GM19351 (cell line): ENCODE results near the gene FSCN2.

ENCODE experiments used
- ATAC-seq: cut with Tn5 transposase; IDR thresholded peaks from one replicate; pipeline ENCODE4 v1.9.1; 2021; ENCODE audit warnings: mild to moderate bottlenecking, moderate library complexity; ENCODE audit not compliant: unreplicated experiment

Gene FSCN2

DNA sequence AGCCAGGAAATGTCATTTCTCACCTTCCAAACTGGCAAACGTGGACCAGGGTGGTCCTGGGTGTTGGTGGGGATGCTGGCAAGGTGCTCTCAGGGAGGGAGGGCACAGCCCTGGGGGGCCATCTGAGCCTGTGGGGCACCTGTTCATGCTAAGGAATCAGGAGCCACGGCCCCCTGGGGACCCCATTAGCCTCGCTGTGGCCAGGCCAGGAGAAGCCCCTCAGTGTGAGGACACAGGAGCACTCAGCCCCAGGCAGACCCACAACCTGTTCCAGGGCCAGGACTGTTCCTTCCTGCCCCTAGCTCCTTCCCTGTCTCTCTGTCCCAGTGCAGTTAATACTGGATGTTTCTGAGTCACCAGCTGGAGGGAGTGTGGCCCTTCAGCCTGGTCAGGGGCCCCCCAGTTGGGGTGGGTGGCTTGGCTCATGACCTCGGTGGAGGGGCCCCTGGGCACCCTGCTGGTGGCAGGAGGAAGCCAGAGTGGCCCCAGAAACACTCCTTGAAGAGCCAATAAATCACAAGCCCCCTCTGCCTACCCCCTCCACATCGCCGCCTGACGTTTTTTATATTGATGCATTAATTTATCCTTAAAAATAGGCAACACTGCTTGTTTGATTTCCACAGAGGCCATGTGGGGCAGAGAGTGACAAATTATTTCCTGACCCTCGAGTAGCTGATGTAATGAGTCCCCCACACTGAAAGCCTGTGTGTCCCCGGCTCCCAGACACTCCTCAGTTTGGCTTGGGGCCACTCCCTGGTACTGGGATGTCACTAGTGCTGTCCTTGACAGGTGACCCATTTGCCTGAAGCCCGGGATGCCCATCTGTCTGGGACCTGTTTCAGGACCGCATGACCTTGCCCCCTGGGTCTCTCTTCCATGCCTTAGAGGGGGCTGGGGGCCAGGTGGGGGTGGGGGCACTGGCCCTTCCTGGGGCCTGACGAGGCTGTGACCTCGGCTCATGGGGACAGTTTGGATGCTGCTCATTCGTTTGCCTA lies 37.9 kb upstream of the FSCN2 start:
- no peak for ATAC-seq

DNA sequence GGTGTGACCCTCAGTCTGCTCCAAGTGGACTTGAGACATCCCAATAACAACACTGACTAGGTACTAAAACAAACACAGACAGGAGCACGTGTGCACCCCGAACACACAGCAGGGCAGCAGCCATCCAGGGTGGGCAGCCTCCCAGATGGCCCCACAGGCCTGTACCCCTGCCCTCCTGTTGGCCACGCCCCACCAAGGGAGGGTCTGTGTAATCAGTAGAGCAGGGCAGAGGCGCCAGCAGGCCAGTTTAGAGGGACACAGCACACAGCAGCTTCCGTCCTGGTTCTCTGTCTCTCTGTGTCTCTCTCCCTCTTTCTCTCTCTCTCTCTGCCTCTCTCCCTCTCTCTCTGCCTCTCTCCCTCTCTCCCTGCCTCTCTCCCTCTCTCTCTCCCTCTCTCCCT lies 37.0 kb upstream of the FSCN2 start:
- ATAC-seq, result no peak

DNA sequence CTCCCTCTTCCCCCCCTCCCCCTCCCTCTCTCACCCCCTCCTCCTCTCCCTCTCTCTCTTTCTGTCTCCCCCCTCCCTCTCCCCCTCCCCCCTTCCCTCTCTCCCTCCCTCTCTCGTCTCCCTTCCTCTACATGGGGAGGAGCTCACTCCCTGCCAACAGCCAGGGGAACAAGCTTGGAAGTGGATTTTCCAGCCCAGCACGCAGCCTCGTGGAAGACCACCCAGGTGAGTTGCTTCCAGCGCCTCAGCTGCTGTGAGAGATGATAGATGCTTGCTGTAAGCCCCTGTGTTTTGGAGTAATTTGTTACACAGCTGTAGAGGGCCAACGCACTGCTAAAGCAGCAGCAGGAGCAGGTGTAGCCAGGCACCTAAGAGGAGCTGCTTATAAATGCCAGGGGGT lies 36.4 kb upstream of the FSCN2 start:
- ATAC-seq, result no peak

GRCh38 chr17:81492202-81492601 lies 36.0 kb upstream of the FSCN2 start:
- no peak for ATAC-seq

DNA sequence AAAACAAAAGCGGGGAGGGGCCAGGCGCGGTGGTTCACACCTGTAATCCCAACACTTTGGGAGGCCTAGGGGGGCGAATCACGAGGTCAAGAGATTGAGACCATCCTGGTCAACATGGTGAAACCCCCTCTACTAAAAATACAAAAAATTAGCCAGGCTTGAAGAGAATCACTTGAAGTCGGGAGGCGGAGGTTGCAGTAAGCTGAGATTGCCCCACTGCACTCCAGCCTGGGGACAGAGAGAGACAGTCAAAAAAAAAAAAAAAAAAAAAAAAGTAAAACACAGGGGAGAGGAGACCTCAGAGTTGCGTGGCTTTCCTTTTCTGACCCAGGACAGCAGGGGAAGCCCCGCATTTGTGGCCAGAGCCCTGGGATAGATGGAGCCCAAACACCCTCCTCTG lies 35.5 kb upstream of the FSCN2 start:
- no peak for ATAC-seq

- no peak for ATAC-seq
These were observed 34.8 kb upstream of the FSCN2 start for GRCh38 chr17:81493198-81494038.

- no peak for ATAC-seq
These were observed 33.4 kb upstream of the FSCN2 start for GRCh38 chr17:81494626-81495377.

DNA sequence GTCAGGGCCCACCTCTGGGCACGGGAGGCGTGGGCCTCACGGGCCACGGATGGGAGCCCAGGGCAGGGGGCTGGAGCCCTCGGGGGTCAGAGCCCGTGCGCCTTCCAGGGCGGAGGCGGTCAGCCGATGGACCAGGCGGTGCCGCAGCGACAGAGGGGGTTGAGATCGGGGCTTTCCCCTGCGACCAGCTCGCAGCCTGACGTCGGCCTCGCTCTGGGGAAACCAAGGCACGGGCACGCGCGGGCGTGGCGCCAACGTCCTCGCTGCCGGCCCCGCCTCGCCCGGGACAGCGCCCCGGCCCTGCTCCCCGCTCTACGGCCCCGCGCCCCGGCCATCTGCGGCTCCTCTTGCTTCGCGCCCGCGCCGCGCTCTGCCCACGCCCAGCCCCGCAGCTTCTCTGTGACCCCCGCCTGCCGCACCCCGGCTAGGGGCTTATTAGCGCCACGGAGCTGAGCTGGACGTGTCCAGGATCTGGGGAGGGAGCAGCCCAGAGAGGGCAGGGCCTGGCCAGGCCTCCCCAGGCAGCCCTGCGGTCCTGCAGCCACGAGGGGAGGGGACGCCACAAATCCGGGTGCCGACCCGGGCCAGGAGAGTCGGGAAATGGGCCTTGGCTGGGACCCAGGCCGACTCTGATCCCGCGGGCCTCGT lies 29.1 kb upstream of the FSCN2 start:
- no peak for ATAC-seq

GRCh38 chr17:81499601-81499970 lies 28.6 kb upstream of the FSCN2 start:
- no peak for ATAC-seq

DNA sequence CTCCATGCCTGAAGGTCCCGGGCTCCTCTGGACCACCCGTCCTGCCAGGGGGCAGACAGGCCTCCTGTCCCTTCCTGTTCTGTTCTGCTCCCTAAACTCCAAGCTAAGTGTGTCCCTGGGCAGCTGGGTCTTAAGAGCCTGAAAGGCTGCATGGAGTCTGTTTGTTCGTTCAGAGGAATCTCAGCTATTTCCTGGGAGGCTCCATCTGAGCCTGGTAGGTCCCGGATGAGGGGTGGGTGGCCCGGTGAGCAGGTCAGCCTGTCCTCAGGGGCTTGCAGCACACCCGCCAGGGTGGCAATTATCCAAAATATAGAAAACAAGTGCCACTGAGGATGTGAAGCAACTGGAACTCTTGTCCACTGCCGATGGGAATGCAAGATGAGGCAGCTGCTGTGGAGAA lies 28.1 kb upstream of the FSCN2 start:
- no peak for ATAC-seq

DNA sequence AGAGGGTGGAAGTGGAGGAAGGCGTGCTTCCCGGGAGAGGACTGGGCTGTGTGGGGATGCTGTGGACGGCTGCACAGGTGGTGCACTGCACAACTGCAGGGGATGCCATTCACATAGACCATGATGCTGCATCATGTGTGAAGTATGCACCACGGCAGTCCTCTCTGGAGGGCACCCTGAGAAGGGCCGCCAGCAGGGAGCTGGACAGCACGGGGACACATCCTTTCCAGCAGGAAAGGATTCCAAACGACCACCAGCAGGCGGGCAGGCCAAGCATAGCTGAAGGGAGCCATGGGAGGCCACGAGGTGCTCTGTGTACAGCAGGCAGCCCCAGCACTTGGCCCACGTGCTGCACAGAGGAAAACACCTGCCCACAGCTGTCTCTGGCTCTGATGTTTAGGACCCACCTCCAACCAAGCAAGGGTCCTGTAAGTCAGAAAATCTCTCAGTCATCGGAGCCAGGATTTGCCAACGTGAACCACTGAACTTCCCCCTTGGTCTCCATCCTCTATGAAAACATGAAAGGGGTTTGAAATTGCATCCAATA lies 25.6 kb upstream of the FSCN2 start:
- ATAC-seq, result no peak

- no peak for ATAC-seq
These were observed 24.6 kb upstream of the FSCN2 start for GRCh38 chr17:81503619-81504018.

DNA sequence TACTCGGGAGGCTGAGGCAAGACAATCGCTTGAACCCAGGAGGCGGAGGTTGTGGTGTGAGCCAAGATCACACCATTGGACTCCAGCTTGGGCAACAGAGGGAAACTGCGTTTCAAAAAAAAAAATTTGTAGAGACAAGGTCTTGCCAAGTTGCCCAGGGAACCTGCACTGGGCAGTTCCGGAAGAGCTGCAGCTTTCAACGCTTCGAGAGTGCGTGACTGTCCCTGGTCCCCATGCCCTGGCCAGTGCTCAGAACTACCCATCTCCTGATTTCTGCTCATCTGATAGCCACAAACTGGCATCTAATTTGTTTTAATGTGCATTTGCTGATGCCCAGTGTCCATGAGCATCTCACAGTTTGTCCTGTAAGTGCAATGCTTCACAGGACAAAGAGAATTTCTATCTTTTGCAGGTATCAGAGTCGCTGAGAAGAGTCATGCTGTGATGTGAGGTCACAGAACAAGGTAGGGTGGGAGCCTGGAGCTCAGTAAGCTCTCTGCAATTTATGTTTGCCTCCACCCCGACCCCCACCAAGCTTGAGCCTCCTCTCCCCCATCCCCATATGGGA lies 19.5 kb upstream of the FSCN2 start:
- no peak for ATAC-seq

DNA sequence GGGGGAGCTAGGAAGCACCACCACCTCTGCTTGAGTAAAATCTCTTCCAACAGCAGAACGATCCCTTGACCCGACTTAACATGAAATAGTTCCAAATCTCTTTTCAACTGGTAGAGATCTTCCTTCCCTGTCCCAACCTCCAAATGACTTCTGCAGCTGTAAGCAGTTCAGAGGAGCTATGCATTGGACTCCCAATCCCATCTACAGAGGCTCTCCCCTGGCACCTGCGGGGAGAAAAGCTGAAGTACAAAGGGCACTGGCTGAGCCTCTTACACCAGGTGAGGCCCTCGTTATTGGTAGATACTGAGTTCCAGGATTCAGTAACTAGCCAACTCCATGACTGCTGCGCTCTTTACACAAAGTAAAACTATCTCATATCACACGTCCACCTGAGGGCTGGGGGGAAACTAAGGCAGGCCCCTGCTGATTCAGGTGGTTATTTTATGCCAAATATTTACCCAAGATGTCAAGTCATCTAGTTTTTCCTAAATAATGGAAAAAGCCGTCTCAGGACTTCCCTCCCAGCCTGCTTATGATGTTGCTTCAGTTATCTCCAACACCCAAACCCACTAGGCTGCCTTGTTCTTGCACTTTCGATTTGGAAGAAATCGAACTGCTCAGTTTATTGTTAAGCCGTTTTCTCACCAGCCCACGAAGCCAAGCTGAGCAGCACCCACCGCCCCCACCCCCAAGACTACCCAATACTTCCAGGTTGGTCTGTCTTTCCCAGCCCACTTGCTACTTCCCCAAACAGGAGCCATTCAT lies 18.8 kb upstream of the FSCN2 start:
- ATAC-seq, result no peak

GRCh38 chr17:81509972-81510784 lies 18.0 kb upstream of the FSCN2 start:
- ATAC-seq, result no peak

DNA sequence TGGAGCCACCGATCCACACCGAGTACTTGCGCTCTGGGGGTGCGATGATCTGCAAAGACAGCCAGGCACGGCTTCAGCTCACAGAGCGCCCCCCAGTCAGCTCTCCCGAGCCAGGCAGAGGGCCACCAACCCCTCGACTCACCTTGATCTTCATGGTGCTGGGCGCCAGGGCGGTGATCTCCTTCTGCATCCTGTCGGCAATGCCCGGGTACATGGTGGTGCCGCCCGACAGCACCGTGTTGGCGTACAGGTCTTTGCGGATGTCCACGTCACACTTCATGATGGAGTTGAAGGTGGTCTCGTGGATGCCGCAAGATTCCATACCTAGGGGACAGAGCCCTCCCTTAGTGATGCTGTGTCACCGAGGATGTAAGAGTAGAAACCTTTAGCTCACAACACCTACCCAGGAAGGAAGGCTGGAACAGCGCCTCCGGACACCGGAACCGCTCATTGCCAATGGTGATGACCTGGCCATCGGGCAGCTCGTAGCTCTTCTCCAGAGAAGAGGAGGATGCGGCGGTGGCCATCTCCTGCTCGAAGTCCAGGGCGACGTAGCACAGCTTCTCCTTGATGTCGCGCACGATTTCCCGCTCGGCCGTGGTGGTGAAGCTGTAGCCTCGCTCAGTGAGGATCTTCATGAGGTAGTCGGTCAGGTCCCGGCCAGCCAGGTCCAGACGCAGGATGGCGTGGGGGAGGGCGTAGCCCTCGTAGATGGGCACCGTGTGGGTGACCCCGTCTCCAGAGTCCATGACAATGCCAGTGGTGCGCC lies 17.2 kb upstream of the FSCN2 start:
- no peak for ATAC-seq

- no peak for ATAC-seq
These were observed 16.7 kb upstream of the FSCN2 start for GRCh38 chr17:81511554-81511803.
